HCT116 (cell line): ENCODE data around the gene CLEC17A. TPM values are rescaled to one million over a fixed set of nuclear protein-coding genes. Genes with fewer than 3 reads are reported as not detected.
A peak's percentile ranks its signal among the peaks of the same experiment; 100 is the strongest.

Experiments used
- ATAC-seq: fragments of 200-7000 bp; cut with Tn5 transposase; 2 replicates; pipeline ENCODE4 v1.9.1; 2020; ENCODE audit warnings: mild to moderate bottlenecking, moderate library complexity
- BruUV-seq: library from RNA; stranded (reverse); fragments of 400-500 nt; replicated peaks from 2 replicates; lab custom pipeline; 2021; lab: Mats Ljungman, UMichigan
- CTCF ChIA-PET: fragments of 300-600 bp; sonication (Branson Sonifier 250); formaldehyde crosslinking; loops from one replicate; lab custom pipeline; 2021; ENCODE audit warnings: antibody characterized with exemption; lab: Charles Lee
- POLR2A ChIA-PET: fragments of 300-600, 350-600 bp; sonication (Branson Sonifier 250); formaldehyde crosslinking; loops from one replicate; lab custom pipeline; 2021; ENCODE audit warnings: antibody characterized with exemption; lab: Charles Lee
- RAD21 ChIA-PET, 2 experiments: fragments of 300-600 bp; sonication (Branson Sonifier 250); formaldehyde crosslinking; loops; one replicate each; lab custom pipeline; 2023; ENCODE audit warnings: low total read pairs in 2 of 2; ENCODE audit not compliant: uncharacterized antibody in 2 of 2, unreplicated experiment in 2 of 2, low non-redundant PET in 1 of 2; lab: Charles Lee
- DNase-seq: peaks from one replicate; pipeline ENCODE4 v3.0.0-alpha.2; 2010; ENCODE audit warnings: low read depth, low spot score
- H2AFZ ChIP-seq: fragments of 200-600 bp; shearing (Covaris generic), sonication (generic); 2 replicates; pipeline ENCODE4 v1.6.1; 2017; ENCODE audit warnings: low read depth, mixed run types, mixed read lengths, antibody characterized with exemption, low read length; ENCODE audit not compliant: poor library complexity, severe bottlenecking
- H3K27ac ChIP-seq: 2 replicates; pipeline ENCODE4 v1.5.1; 2012; ENCODE audit warnings: low read depth, low read length
- H3K27me3 ChIP-seq: fragments of 200-600 bp; sonication (generic); 2 replicates; pipeline ENCODE4 v1.6.1; 2016; ENCODE audit warnings: mixed run types, low read length, mixed read lengths; ENCODE audit not compliant: insufficient read depth
- H3K36me3 ChIP-seq, 2 experiments: fragments of 200-500 bp in 1 of 2; fragments of 200-600 bp in 1 of 2; sonication (Bioruptor generic) in 1 of 2; sonication (generic) in 1 of 2; 2 replicates each; pipeline versions ENCODE4 v1.5.1 to v1.6.1; 2014 to 2016; ENCODE audit warnings: low read length in 2 of 2, inconsistent platforms in 1 of 2, mixed read lengths in 1 of 2, mixed run types in 1 of 2; ENCODE audit not compliant: insufficient read depth in 2 of 2, control insufficient read depth in 1 of 2
- H3K4me1 ChIP-seq, 2 experiments: fragments of 200-600 bp in 1 of 2; sonication (generic) in 1 of 2; 2 replicates each; pipeline versions ENCODE4 v1.5.1 to v1.6.1; 2012 to 2017; ENCODE audit warnings: low read length in 2 of 2, inconsistent platforms in 1 of 2, mild to moderate bottlenecking in 1 of 2, mixed read lengths in 1 of 2, mixed run types in 1 of 2, moderate library complexity in 1 of 2; ENCODE audit not compliant: insufficient read depth in 2 of 2, control insufficient read depth in 1 of 2
- H3K4me2 ChIP-seq: fragments of 200-600 bp; sonication (generic); 2 replicates; pipeline ENCODE4 v1.6.1; 2017; ENCODE audit warnings: mixed run types, low read length, mixed read lengths
- H3K4me3 ChIP-seq, 2 experiments: fragments of 200-600 bp in 1 of 2; sonication (generic) in 1 of 2; replicated peaks in 1 of 2; 2 replicates each; pipeline ENCODE4 v1.5.1; 2011 to 2016; ENCODE audit warnings: low read length in 2 of 2, control low read depth in 1 of 2, low read depth in 1 of 2, mild to moderate bottlenecking in 1 of 2, mixed read lengths in 1 of 2, mixed run types in 1 of 2
- H3K79me2 ChIP-seq: fragments of 200-600 bp; sonication (generic); 2 replicates; pipeline ENCODE4 v1.6.1; 2017; ENCODE audit warnings: mild to moderate bottlenecking, mixed run types, low read length, moderate library complexity, mixed read lengths; ENCODE audit not compliant: insufficient read depth
- H3K9ac ChIP-seq: fragments of 200-600 bp; sonication (generic); 2 replicates; pipeline ENCODE4 v1.6.1; 2016; ENCODE audit warnings: low read length, mixed read lengths
- H3K9me2 ChIP-seq: fragments of 200-600 bp; sonication (generic), shearing (Covaris generic); 2 replicates; pipeline ENCODE4 v1.6.1; 2017; ENCODE audit warnings: mixed run types, mild to moderate bottlenecking, moderate library complexity; ENCODE audit not compliant: insufficient read depth
- H3K9me3 ChIP-seq, 2 experiments: fragments of 200-500 bp in 1 of 2; fragments of 200-600 bp in 1 of 2; sonication (Bioruptor generic) in 1 of 2; sonication (generic) in 1 of 2; 2 replicates each; pipeline ENCODE4 v1.6.1; 2014 to 2017; ENCODE audit warnings: low read length in 2 of 2, mixed read lengths in 2 of 2, inconsistent platforms in 1 of 2, low read depth in 1 of 2, mild to moderate bottlenecking in 1 of 2, mixed run types in 1 of 2, moderate library complexity in 1 of 2; ENCODE audit not compliant: control insufficient read depth in 1 of 2, insufficient read depth in 1 of 2
- H4K20me1 ChIP-seq: fragments of 200-600 bp; sonication (generic), shearing (Covaris generic); 2 replicates; pipeline ENCODE4 v1.6.1; 2017; ENCODE audit warnings: mixed run types, mild to moderate bottlenecking, moderate library complexity; ENCODE audit not compliant: insufficient read depth
- ATF3 ChIP-seq: IDR thresholded peaks from 2 replicates; pipeline ENCODE4 v1.6.1; 2012
- CBX3 ChIP-seq: IDR thresholded peaks from 2 replicates; pipeline ENCODE4 v1.6.1; 2012; ENCODE audit warnings: low read depth
- CTCF ChIP-seq, 3 experiments: fragments of 200-600 bp in 1 of 3; sonication (generic) in 1 of 3; IDR thresholded peaks in 2 of 3; conservative IDR thresholded peaks in 1 of 3; 2 replicates each; pipeline ENCODE4 v1.5.1; 2012 to 2017; ENCODE audit warnings: low read depth in 2 of 3, low read length in 2 of 3, antibody characterized with exemption in 1 of 3, borderline replicate concordance in 1 of 3, control low read depth in 1 of 3, mild to moderate bottlenecking in 1 of 3, mixed read lengths in 1 of 3, mixed run types in 1 of 3, moderate library complexity in 1 of 3; ENCODE audit not compliant: insufficient read depth in 1 of 3
- EGR1 ChIP-seq: IDR thresholded peaks from 2 replicates; pipeline ENCODE4 v1.6.1; 2012; ENCODE audit warnings: low read depth
- ELF1 ChIP-seq: IDR thresholded peaks from 2 replicates; pipeline ENCODE4 v1.6.1; 2012; ENCODE audit warnings: low read depth, borderline replicate concordance
- EZH2 ChIP-seq: fragments of 200-600 bp; sonication (generic); IDR thresholded peaks from 2 replicates; pipeline ENCODE4 v1.6.1; 2017; ENCODE audit warnings: antibody characterized with exemption, mixed run types
- EZH2phosphoT487 ChIP-seq: fragments of 200-600 bp; IDR thresholded peaks from 2 replicates; pipeline ENCODE4 v1.6.1; 2018; ENCODE audit warnings: antibody characterized with exemption, borderline replicate concordance
- FOSL1 ChIP-seq: IDR thresholded peaks from 2 replicates; pipeline ENCODE4 v1.6.1; 2012; ENCODE audit warnings: low read depth
- POLR2A ChIP-seq: IDR thresholded peaks from 2 replicates; pipeline ENCODE4 v1.7.0; 2011; ENCODE audit warnings: borderline replicate concordance; ENCODE audit not compliant: insufficient read depth, insufficient read length; ENCODE audit errors: extremely low read depth
- RAD21 ChIP-seq: IDR thresholded peaks from 2 replicates; pipeline ENCODE4 v1.6.1; 2012; ENCODE audit warnings: low read depth, mild to moderate bottlenecking
- REST ChIP-seq: IDR thresholded peaks from 2 replicates; pipeline ENCODE4 v1.6.1; 2012; ENCODE audit warnings: low read depth
- SIN3A ChIP-seq: IDR thresholded peaks from 2 replicates; pipeline ENCODE4 v1.6.1; 2012; ENCODE audit warnings: low read depth
- SRF ChIP-seq: IDR thresholded peaks from 2 replicates; pipeline ENCODE4 v1.6.1; 2012; ENCODE audit warnings: low read depth
- YY1 ChIP-seq: IDR thresholded peaks from 2 replicates; pipeline ENCODE4 v1.6.1; 2011; ENCODE audit warnings: low read length, low read depth, moderate library complexity, mild to moderate bottlenecking; ENCODE audit not compliant: insufficient replicate concordance; ENCODE audit errors: extremely low read depth
- ZNF274 ChIP-seq: fragments of 200-500 bp; sonication (Bioruptor generic); IDR thresholded peaks from 2 replicates; pipeline ENCODE4 v1.6.1; 2014; ENCODE audit warnings: mild to moderate bottlenecking, low read depth, low read length, inconsistent platforms
- intact Hi-C: fragments of 100-400 bp; cut with micrococcal nuclease; formaldehyde crosslinking; loops from 2 replicates; pipeline ENCODE4 v1.10.0; 2022
- total RNA-seq: library from RNA; stranded (reverse); gene quantifications from one replicate; pipeline ENCODE4 v1.2.1, GENCODE V29; 2021; ENCODE audit not compliant: unreplicated experiment
- TF ChIP-seq, protein P1 (sequence below): IDR thresholded peaks from 2 replicates; pipeline ENCODE4 v1.6.1; 2012
- TF ChIP-seq, protein P2 (sequence below): IDR thresholded peaks from 2 replicates; pipeline ENCODE4 v1.6.1; 2011; ENCODE audit warnings: mild to moderate bottlenecking, low read length, moderate library complexity; ENCODE audit not compliant: insufficient replicate concordance; ENCODE audit errors: extremely low read depth

CLEC17A gene
- total RNA-seq, 1 experiment from 2014 or later = not detected

GRCh38 chr19:14571695-14572490, 11.0 kb upstream of the CLEC17A start, which contains the start of gene NDUFB7:
TSS of gene NDUFB7 (minus strand) at chr19:14572066. CDS start at chr19:14572000, 66 bp downstream.
- Histone ChIP-seq H4K20me1 (no peaks in the 10 kb centered on the region), H3K4me2 (peak within 1 kb of the TSS; percentile 95), H3K36me3 (no peaks in the 10 kb centered on the region; a peak in 1 of 4 replicates), H3K9me3 (no peaks in the 10 kb centered on the region), H3K79me2 (peaks cover 39% of the 10 kb centered on the region), H3K4me1 (peaks cover 7 to 24% of the 10 kb centered on the region in 2 experiments; a peak in 3 of 4 replicates), H3K27ac (peak within 1 kb of the TSS; percentile 87), H3K27me3 (no peaks in the 10 kb centered on the region), H3K4me3 (peak within 1 kb of the TSS; percentile 96 to 99), H3K9ac (peak within 1 kb of the TSS; percentile 83), H2AFZ (peak within 1 kb of the TSS; percentile 90), H3K9me2 (no peaks in the 10 kb centered on the region)
- DNase-seq (peak; percentile 96), ATAC-seq (peak; percentile 89)
- ChIA-PET POLR2A (interaction anchor here (0.6 to 4.8 kb wide), 7 partner anchors 15 to 1038 kb away, joined by 3 to 22 read pairs (median 4); partner anchors contain the start of genes DNAJB1 and ZNF333), CTCF (interaction anchor here (0.5 to 4.9 kb wide), 7 partner anchors 12 to 520 kb away, joined by 3 to 120 read pairs (median 3); partner anchors contain the start of gene ZNF333), RAD21 (interaction anchor here in 1 of 2 experiments (0.7 to 2.6 kb wide), 3 partner anchors 52 to 115 kb away, joined by 4 to 11 read pairs (median 5); partner anchors contain the start of gene DNAJB1)
- intact Hi-C loops = no loop called here
- TSS peak; percentile 80 for BruUV-seq
- TF ChIP-seq SRF = no peak
- TF ChIP-seq REST = no peak
- no peak for TF ChIP-seq ZNF274
- no peak; the same call in none of the 2 replicates for TF ChIP-seq CBX3
- TF ChIP-seq, protein P1, sequence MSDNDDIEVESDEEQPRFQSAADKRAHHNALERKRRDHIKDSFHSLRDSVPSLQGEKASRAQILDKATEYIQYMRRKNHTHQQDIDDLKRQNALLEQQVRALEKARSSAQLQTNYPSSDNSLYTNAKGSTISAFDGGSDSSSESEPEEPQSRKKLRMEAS = peak; percentile 83; the same call in 1 of the 2 replicates
- TF ChIP-seq SIN3A = peak; percentile 45; the same call in 1 of the 2 replicates
- TF ChIP-seq EZH2 = no peak
- peak; percentile 39; the same call in 1 of the 2 replicates for TF ChIP-seq EGR1
- TF ChIP-seq FOSL1 = no peak
- peak; percentile 62 for TF ChIP-seq POLR2A
- peak; percentile 79 for TF ChIP-seq YY1
- TF ChIP-seq RAD21 = no peak
- no peak for TF ChIP-seq ATF3
- no peak; the same call in 1 of the 2 replicates for TF ChIP-seq ELF1
- TF ChIP-seq CTCF (IDR thresholded peaks at IDR 0.05 in 2 of 3, conservative IDR thresholded peaks at IDR 0.05 in 1 of 3; ENCODE audit: borderline replicate concordance in 1 of 3, insufficient read depth in 1 of 3, low read depth in 2 of 3, low read length in 2 of 3) = peak; percentile 64 to 74 (median 69)
- no peak for TF ChIP-seq EZH2phosphoT487
- TF ChIP-seq, protein P2, sequence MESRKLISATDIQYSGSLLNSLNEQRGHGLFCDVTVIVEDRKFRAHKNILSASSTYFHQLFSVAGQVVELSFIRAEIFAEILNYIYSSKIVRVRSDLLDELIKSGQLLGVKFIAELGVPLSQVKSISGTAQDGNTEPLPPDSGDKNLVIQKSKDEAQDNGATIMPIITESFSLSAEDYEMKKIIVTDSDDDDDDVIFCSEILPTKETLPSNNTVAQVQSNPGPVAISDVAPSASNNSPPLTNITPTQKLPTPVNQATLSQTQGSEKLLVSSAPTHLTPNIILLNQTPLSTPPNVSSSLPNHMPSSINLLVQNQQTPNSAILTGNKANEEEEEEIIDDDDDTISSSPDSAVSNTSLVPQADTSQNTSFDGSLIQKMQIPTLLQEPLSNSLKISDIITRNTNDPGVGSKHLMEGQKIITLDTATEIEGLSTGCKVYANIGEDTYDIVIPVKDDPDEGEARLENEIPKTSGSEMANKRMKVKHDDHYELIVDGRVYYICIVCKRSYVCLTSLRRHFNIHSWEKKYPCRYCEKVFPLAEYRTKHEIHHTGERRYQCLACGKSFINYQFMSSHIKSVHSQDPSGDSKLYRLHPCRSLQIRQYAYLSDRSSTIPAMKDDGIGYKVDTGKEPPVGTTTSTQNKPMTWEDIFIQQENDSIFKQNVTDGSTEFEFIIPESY = no peak
